IPS-NIHi11 (cell line): Measurements from ENCODE around the gene STRADB.
A peak's percentile ranks its signal among the peaks of the same experiment; 100 is the strongest.
"Not testable (repeated sequence)": the region's sequence is repeated elsewhere in the genome, so short reads cannot be mapped to it uniquely, and the experiment has no call there.

Experiments used
- DNase-seq: peaks from one replicate; pipeline ENCODE4 v3.0.0; 2012; ENCODE audit warnings: mixed read lengths, low spot score

Gene STRADB

DNA sequence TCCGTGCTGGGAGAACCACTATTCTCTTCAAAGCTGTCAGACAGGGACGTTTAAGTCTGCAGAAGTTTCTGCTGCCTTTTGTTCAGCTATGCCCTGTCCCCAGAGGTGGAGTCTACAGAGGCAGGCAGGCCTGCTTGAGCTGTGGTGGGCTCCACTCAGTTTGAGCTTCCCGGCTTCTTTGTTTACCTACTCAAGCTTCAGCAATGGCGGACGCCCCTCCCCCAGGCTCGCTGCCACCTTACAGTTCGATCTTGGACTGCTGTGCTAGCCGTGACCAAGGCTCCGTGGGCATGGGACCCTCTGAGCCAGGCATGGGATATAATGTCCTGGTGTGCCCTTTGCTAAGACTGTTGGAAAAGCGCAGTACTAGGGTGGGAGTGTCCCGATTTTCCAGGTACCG, 21.2 kb upstream of the STRADB start:
- DNase-seq, result not testable (repeated sequence)

DNA sequence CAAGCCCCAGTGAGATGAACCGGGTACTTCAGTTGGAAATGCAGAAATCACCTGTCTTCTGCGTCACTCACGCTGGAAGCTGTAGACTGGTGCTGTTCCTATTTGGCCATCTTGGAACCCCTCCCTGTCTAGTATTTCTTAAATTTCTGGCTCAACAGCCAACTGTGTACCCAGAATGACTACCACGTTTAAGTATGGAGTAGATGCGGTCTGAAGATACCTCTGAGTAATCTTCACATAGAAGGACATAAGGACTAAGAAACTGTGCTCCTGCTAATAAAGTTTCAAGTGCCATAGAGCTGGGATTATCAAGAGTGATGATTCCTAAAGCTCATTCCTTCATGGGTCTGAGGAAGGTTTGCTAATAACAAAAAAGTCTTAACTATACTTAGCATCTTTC, 20.7 kb upstream of the STRADB start:
- no peak for DNase-seq

DNA sequence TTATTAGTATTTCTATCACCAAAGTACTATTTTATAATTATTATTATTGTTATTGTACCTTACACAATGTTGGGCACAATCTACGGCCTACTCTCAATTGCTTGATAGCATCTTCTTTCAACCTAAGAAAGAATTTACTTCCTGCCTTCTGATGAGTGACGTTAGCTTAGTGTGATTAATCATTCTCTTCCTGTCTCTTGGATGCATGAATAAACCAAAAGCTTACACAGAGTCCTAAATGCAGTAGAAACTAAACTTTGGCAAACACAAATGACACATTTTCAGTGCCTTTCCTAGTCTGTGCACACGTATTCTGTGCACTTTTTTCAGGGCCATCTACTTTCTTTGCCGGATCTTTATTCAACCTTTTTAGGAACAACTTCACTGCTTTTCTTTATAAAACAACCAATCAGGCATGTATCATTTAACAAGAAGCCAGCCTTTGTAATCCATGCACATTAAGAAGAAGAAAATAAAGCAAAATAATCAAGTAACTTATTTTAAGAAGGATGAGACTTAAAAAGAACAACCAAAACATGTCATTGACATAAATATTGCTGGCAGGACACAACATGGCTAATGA, 19.4 kb upstream of the STRADB start:
- no peak for DNase-seq

DNA sequence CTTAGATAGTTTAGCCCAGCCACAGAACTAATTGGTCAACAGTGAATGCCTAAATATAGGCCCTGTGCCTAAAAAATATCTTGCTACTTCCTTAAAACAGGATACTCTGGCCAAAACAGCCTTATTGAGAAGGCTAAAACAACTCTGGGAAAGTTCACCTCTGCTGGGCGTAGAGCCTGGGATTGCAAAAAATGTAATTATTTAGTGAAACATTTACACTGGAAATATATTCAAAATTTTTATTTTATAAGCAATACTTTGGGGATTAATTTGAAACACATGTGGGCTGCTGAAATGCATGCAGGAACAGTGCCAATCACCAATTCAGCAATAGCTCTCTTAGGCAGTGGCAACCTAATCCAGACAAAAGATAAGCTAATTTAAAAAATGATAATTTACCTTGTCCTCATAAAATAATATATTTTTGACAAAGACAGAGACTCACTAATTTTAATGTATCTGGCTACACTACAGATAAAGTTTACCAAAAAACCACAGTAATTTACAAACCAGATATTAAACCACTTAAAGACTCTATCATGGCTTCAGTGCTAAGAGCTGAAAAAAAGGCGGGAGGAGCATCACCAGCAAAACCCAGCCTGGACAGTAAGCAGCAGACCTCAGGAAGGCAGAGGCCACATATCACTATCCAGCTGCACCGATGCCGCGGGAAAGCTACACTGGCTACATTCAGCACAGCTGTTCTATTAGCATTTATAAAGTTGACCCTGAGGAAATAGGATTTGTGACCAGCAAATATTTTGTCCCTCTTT, 18.7 kb upstream of the STRADB start:
- DNase-seq, result no peak

DNA sequence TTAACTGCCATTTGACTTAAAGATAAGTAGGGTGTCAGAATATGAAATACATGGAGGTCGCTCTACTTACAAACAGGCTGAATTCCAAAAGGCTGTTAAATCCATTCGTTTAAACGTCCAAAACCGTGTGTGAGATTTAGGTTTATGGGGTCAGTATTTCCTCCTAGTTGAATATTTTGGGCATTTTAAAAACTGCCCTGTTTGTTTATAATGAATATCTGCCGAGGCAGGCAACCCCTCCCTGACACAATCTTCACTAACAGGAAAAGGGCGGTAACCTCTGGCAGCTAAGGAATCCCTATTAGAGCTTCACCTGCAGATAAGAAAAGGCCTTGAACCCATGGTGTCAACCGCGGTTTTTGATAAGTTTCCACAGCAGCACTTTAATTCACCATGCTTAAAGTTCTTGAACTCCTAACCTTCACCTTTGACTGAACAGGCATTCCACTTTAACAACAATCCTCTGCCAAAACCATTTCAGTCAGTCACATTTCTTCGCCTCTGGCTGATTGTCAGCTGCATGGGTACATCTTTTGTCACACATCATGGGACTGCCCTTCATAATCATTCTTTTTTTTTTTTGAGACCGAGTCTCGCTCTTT, 18.0 kb upstream of the STRADB start:
- DNase-seq, result peak; percentile 14

DNA sequence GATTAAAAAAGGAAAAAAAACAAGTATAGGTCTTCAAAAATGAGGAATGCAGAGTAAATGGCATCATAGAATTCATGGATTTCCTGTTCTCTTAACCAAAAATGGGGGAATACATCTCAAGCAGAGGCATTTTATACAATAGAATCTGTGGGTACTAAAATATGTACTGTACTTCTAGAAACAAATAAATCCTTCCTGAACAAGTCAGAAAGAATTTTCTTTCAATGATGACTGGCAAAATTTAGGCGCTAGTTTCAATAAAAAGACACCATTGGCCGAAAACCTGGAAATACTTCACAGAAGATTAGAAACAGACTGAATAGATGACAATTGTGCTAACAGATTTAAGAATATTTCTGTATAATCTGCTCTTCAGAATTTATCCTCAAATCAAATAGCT, 15.4 kb upstream of the STRADB start:
- no peak for DNase-seq

DNA sequence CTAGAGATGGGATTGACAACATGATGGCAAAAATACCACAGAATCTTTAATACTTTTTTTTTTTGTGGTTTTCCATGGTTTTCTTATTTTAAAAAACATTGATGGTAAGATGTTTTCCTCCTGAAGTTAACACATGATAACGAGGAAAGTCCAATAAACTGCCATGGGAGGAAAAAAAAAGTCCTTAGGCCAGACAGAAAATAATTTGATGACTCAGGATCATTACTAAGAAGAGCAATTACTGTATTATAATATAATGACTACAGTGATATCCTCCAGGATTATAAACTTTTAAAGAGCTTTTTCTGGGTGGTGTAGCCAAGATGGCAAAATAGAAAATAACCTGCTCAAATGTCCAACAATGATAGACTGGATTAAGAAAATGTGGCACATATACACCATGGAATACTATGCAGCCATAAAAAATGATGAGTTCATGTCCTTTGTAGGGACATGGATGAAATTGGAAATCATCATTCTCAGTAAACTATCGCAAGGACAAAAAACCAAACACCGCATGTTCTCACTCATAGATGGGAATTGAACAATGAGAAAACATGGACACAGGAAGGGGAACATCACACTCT, 12.1 kb upstream of the STRADB start:
- not testable (repeated sequence) for DNase-seq

DNA sequence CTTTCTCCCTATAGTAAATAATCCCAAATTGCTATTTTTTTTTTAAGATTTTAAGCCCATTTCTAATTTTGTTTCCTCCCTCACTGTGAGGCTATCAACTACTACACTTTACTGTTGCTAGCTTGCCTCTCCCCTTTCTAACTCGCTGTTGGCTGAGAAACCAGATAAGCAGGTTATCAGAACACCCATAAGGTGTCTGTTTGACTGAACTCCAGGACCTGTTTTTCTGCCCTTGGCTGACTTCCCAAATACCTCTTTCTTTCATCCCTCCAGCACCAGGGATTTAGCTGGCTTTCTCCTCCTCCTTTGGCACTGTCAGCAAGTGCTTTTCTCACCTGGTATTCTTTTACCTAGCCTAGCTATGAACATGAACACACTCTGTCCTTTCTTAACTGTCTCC, 11.4 kb upstream of the STRADB start:
- DNase-seq, result peak; percentile 65

DNA sequence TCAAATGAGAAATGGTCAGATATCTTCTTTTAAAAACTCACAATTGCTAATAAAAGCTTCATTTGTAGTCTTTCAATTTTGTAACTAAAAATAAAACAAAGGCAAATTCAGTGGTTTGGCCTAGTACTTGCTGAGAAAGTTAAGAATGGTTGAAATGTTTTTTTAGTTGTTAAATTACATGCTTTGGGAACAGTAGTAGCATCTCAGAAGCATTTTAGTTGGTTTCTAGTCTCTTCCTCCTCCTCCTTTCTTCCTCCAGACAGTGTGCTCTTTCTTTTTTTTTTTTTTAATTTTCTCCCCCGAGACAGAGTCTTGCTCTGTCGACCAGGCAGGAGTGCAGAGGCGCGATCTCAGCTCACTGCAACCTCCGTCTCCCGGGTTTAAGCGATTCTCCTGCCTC, 10.1 kb upstream of the STRADB start:
- DNase-seq, result no peak

DNA sequence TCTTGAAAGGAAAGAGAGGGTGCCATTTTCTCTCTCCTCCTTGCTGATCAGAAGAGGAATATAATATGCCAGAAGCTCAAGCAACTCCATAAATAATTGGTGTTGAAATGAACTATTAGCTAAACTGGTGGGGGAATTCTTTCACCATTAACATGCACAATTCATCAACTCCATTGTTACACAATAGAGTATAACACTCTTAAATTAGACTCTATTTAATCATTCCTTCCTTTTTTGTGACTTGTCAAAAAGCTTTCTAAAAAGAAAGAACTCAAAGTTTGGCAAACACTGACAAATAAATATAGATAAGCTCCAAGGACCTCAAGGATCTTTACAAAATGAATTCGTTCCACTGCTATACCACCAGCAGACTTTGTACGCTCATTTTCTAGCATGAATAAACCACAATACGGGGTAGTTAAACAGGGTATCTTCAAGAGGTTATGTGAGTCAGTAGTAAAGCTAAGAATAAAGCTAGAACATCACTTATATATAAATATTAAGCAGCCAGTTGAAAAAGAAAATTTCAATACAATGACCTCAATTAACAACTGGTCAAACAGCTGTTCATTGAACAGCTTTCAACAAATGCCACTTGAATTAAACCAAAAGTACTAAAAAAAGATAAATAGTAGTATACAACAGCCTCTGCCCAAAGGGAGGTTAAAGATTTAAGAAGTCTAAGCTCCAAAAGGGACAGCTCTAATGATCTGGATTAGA, 6.6 kb upstream of the STRADB start:
- DNase-seq, result no peak

DNA sequence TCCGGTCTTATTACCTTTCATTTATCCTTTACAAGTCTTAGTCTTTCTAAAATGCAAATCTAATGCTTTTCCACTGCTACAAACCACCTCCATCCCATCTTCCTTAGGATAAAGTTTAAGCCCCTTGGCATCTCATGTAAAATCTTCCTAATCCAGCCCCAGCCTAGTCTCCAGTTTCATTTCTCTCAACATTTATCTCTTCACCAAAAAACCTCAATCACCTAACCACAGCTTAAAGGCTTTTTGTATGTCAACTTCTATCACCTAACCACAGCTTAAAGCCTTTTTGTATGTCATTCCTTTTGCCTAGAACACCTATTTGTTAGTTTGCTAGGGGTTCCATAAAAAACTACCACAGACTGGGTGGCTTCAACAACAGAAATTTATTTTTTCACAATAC, 4.5 kb upstream of the STRADB start:
- DNase-seq, result no peak

DNA sequence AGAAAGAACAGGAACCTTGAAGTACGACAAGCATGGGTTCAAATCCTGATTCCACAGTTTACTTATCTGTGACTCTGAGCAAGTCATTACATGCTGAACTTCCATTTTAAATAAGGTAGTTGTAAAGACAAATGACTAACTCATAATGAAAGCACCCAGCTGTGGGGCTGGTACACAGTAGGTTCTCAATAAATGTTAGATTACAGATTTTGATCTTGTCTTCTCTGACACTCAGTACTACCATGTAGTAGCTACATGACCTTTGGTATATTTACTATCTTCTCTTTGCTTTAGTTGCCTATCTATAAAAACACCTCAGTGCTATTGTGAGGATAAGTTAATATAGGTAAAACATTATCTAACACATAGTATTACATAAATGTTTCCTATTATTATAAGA, 3.5 kb upstream of the STRADB start:
- DNase-seq, result no peak

DNA sequence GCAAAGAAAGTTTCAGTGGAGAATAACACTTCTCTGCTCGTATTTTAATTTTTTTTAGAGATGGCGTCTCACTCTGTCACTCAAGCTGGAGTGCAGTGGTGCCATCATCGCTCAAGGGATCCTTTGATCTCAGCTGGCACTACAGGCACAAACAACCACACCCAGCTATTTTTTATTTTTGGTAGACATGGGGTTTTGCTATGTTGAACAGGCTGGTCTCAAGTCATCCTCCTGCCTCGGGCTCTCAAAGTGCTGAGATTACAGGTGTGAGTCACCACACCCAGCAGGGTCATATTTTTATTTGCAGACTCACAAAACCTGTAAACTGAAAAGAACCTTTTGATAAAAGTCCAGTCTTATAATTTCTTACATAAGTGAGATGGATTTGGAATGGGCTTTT, 2.8 kb upstream of the STRADB start:
- DNase-seq, result no peak

DNA sequence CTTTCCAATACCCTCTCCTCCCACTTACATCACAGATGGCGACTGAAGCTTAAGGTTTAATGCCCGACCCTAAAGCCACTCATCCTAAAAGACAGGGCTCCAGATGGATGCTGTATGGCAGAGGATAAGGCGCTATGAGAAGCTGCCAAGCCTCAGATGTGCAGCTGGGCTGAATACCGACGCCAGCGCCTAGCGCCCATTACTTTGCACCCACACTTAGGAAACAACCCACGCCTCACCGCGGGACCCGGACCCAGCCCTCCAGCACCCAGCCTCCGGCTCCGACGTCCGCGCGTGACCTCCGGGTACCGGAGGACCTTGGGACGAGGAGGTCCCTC, 617 bp upstream of the STRADB start:
- DNase-seq, result peak; percentile 33

DNA sequence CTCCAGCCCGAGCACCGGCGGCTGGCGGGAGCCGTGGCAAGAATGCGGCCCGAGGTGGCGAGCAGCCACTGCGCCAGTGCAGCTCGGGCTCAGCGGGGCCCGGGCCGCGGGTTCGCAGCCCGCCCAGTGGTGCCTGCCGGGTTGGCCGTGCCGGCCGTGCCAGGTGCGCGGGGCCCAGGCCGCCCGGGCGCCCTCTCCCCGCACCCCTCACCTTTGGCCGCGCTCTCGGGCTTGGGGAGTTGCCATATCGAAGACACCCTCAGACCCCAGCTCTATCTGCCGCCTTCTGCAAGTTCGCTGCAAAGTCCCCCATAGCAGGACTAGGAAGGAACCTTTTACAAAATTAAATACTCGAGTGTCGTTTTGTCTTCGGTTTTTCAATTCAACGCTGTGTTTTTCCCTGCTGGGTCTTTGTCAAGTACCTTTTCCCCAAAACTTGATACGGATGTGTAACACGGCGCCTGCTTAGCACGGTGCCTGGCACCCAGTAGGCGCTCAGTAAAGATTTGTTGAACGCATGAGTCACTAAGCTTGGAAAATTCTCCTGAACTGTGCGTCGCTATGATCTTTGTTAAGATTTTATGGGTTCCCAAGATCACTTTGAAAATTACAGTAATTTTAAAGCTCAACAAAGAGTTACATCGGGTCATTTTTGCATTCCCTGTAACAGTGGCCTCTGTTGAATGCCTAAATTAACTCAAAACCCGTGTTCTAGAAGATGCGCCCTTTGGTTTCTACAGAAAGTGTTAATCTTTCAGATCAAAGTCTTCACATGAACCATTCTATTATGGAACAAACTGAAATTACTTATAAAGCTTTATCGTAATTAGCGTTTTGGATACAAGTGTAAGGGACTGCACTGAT, 750 bp downstream of the STRADB start:
- peak; percentile 76 for DNase-seq

DNA sequence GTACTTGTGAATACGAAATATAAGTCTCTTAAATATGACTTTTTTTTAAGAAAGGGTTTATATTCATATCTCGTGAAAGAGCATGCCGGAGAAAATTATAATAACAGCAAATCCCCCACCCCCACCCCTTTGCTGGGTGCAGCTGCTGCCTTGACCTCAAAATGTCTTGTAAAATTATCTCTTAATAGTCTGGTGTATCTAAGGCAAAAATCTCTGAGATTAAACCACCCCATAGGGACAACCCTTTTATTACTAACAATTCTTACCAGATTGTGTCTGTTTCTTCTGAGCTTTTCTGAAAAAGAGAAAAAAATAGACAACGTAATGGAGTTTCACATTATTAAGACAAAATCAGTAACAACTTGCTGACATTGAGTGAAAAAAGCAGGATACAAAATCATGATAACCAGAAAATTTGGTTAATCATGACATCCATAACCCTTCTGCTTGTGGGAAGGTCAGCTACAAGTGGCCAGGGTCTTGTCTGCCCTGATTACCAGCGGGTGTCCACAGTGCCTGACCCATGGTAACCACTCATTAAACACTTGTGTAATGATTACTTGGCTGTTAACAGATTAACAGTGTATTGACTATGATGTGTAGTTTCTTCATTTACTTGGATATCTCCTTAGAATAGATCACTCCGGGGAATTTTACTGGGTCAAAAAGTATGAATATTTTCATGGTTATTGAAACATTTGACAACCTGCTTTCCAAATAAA, 1.5 kb downstream of the STRADB start:
- no peak for DNase-seq

DNA sequence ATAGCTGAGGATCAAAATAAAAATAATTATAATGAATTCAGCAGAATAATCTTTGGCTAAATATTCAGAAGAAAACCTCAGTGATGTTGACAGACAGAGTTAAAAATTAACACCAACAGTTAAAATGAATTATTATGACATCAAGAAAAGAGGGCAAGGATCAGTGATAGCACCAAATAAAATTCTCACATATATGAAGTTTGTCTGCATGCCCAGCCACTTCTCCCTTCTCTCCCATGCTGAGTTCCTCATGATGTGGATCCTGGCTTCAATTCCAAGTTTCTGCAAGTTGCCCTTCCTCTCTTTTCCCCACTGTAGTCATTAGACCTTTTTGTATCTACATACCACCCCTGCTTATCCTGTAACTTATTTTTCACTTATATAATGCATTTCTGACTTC, 6.8 kb downstream of the STRADB start:
- no peak for DNase-seq

DNA sequence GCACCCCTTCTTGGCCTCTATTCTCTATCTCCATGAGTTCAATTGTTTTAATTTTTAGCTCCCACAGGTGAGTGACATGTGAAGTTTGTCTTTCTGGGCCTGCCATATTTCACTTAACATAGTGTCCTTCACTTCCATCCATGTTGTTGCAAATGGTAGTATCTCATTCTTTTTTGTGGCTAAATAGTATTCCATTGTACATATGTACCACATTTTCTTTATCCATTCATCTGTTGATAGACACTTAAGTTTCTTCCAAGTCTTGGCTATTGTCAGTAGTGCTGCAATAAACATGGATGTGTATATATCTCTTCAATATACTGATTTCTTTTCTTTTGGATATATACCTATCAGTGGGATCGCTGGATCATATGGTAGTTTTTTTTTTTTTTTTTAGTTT, 9.0 kb downstream of the STRADB start:
- DNase-seq, result no peak

DNA sequence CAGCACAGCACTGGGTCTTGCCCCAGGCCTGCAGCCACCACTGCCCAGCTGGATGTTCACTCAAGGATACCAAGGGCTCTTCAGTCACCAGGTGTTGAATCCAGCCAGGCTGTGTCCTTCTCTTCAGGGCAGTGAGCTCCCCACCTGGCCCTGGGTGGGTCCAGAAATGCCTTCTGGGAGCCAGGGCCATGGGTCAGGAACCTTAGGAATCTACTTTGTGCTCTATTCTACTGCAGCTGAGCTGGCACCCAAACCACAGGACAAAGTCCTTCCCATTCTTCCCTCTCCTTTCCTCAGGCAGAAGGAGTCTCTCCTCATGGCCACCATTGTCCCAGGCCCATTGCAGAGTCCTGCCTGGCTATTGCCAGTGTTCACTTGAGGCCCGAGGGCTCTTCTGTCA, 13.0 kb downstream of the STRADB start:
- DNase-seq, result no peak

DNA sequence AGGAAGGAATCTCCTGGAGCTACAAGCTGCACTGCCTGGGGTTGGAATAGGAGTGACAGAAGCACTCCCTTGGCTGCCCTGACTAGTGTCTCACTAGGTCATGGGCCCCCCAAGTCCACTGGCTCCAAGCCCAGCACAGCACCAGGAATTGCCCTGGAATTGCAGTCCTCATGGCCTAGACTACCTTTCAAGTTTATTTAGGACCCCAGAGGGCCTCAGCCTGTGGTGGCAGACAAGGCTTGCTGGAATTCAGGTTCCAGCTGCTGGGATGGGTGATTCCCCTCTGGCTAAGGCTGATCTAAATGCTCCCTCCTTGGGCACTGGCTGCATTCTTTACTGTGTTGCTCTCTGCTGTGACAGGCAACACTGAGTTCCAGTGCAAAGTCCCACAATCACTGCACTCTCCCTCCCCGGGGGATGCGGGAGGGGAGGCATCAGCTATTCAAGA, 14.0 kb downstream of the STRADB start:
- DNase-seq, result no peak

DNA sequence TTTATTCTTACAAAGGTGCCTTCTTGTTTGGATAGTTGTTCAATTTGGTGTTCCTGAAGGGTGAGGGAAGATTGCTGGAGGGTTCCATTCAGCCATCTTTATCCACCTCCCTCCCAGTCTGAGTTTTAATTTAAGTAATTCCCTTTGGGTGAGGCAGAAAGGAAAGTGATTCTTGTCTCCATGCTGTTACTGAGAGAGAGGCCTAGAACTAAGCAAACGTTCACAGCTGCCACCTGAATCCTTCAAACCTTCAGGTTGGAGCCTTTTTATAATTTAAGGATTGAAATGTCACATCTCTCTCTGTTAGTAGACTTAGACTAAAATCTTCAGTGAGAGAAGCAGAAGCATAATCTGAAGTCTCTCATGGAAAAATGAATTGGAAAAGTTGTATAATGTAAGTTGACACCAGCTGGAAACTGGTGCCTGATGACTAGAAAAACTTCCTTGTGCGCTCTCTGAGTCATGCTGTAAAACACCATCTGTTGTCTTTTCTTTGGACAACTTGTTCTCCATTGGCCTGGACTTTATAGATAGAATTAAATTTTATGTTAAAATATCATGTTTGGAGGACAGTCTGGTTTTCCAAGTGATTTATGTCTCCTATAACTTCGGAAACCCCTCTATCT, 14.6 kb downstream of the STRADB start:
- no peak for DNase-seq
